ENCODE results near the gene NDST3. TPM values are rescaled to one million over a fixed set of nuclear protein-coding genes. Genes with fewer than 3 reads are reported as not detected.

Gene NDST3
- total RNA-seq, 1 donor from 2014 or later, result 0.49 TPM

DNA sequence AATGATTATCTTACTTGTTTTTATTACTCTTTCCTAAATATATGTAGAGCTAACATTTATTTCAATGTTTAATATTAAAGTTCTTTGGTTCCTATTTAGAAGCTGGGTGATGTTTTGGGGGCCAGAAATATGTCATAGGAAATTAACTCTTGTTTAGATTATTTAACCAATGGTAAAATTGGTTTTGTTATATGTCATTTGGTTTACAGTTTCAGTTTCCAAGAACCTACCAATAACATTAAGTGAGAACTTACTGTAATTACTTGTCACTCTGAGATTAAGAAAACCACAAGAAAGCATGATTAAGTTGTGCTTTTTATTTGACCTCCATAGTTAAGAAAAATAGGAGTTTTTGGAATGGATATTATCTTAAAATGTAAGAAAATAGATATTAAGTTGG lies 121.2 kb downstream of the NDST3 start:
- Histone ChIP-seq H4K20me1 (ENCODE audit: low read depth) (no peaks in the 10 kb centered on the region), H3K9me3 (ENCODE audit: low read depth) (peaks cover 9% of the 10 kb centered on the region), H3K27ac (no peak overlapping the region), H3F3A (ENCODE audit: low read depth) (no peaks in the 10 kb centered on the region), H3K36me3 (no peaks in the 10 kb centered on the region), H3K9ac (no peak overlapping the region), H3K4me2 (no peak overlapping the region), H3K79me2 (ENCODE audit: low read depth) (no peaks in the 10 kb centered on the region), H2AFZ (replicated peaks) (no peak overlapping the region), H3K4me3 (no peak overlapping the region), H3K27me3 (no peaks in the 10 kb centered on the region), H3K4me1 (no peaks in the 10 kb centered on the region)
- Mint-ChIP-seq H3K27me3 (ENCODE audit: insufficient read depth, low read depth) (no peaks in the 10 kb centered on the region), H3K4me3 (no peak overlapping the region), H3K27ac (no peak overlapping the region), H3K9me3 (peaks cover 13% of the 10 kb centered on the region), H3K36me3 (no peaks in the 10 kb centered on the region), H3K4me1 (peaks cover 2% of the 10 kb centered on the region)
- DNase-seq (ENCODE audit: low spot score), result no peak
- TF ChIP-seq CTCF (IDR thresholded peaks at IDR 0.05), result no peak
- TF ChIP-seq EZH2phosphoT487 (IDR thresholded peaks at IDR 0.05), result no peak
- TF ChIP-seq EZH2 (IDR thresholded peaks at IDR 0.05), result no peak

DNA sequence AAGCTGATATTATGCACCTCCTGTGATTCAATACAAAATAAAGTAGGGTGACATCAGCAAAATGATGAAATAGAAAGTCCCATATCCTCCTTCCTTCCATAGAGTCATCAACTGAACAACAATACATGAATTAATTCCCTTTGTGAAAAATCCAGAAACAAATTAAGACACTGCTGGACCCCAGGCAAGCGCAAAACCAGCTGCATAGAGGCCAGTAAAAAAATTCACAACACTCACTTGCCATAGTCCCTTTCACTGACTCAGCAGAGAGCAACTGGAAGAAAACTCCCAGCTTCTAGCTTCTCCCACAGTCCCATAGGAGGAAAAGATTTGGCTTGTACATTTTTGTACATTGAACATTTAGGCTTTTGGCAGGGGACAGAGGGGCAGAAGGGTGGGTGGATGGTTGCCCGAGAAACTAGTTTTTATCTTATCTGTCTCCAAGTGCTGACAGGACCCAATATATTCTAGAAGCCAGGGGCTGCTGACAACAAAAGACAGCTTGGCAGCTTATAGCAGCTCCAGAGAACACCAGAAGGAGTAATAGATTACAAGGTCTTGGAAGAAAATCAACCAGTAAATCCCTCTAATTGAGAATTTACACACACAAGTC lies 124.6 kb downstream of the NDST3 start:
- Histone ChIP-seq H3F3A (ENCODE audit: low read depth) (no peaks in the 10 kb centered on the region), H3K27ac (no peak overlapping the region), H4K20me1 (ENCODE audit: low read depth) (no peaks in the 10 kb centered on the region), H2AFZ (replicated peaks) (peak overlapping the region; percentile 43), H3K9me3 (ENCODE audit: low read depth) (peaks cover 9% of the 10 kb centered on the region), H3K4me1 (no peaks in the 10 kb centered on the region), H3K79me2 (ENCODE audit: low read depth) (no peaks in the 10 kb centered on the region), H3K9ac (no peak overlapping the region), H3K36me3 (no peaks in the 10 kb centered on the region), H3K4me2 (no peak overlapping the region), H3K27me3 (no peaks in the 10 kb centered on the region), H3K4me3 (no peak overlapping the region)
- Mint-ChIP-seq H3K9me3 (peaks cover 11% of the 10 kb centered on the region), H3K27me3 (ENCODE audit: insufficient read depth, low read depth) (no peaks in the 10 kb centered on the region), H3K4me3 (no peak overlapping the region), H3K4me1 (peaks cover 2% of the 10 kb centered on the region), H3K27ac (no peak overlapping the region), H3K36me3 (no peaks in the 10 kb centered on the region)
- peak; percentile 5 for DNase-seq (ENCODE audit: low spot score)
- TF ChIP-seq EZH2 (IDR thresholded peaks at IDR 0.05) (no peak), EZH2phosphoT487 (IDR thresholded peaks at IDR 0.05) (no peak), CTCF (IDR thresholded peaks at IDR 0.05) (no peak)

GRCh38 chr4:118167306-118167705 lies 133.0 kb downstream of the NDST3 start:
- Mint-ChIP-seq H3K27ac (no peak overlapping the region), H3K4me3 (no peak overlapping the region), H3K27me3 (ENCODE audit: insufficient read depth, low read depth) (no peaks in the 10 kb centered on the region), H3K4me1 (peaks cover 3% of the 10 kb centered on the region), H3K9me3 (peaks cover 9% of the 10 kb centered on the region), H3K36me3 (no peaks in the 10 kb centered on the region)
- Histone ChIP-seq H2AFZ (replicated peaks) (no peak overlapping the region), H3K4me1 (no peaks in the 10 kb centered on the region), H4K20me1 (ENCODE audit: low read depth) (no peaks in the 10 kb centered on the region), H3F3A (ENCODE audit: low read depth) (no peaks in the 10 kb centered on the region), H3K36me3 (no peaks in the 10 kb centered on the region), H3K79me2 (ENCODE audit: low read depth) (no peaks in the 10 kb centered on the region), H3K4me3 (no peak overlapping the region), H3K9ac (no peak overlapping the region), H3K4me2 (no peak overlapping the region), H3K27me3 (no peaks in the 10 kb centered on the region), H3K9me3 (ENCODE audit: low read depth) (no peaks in the 10 kb centered on the region), H3K27ac (no peak overlapping the region)
- DNase-seq (ENCODE audit: low spot score), result no peak
- TF ChIP-seq EZH2phosphoT487 (IDR thresholded peaks at IDR 0.05), result no peak
- no peak for TF ChIP-seq CTCF (IDR thresholded peaks at IDR 0.05)
- TF ChIP-seq EZH2 (IDR thresholded peaks at IDR 0.05), result no peak

Data from neural progenitor cell (in vitro differentiated cells).